ENCODE measurements around the gene SP2. TPM values are rescaled to one million over a fixed set of nuclear protein-coding genes. Genes with fewer than 3 reads are reported as not detected.
A peak's percentile ranks its signal among the peaks of the same experiment; 100 is the strongest.

SP2 gene
- total and polyA plus RNA-seq, 2 of the 13 experiments (the other 11 are each of a cell fraction or from before 2014, with no cell fraction given), result 1.4 to 4.8 TPM

DNA sequence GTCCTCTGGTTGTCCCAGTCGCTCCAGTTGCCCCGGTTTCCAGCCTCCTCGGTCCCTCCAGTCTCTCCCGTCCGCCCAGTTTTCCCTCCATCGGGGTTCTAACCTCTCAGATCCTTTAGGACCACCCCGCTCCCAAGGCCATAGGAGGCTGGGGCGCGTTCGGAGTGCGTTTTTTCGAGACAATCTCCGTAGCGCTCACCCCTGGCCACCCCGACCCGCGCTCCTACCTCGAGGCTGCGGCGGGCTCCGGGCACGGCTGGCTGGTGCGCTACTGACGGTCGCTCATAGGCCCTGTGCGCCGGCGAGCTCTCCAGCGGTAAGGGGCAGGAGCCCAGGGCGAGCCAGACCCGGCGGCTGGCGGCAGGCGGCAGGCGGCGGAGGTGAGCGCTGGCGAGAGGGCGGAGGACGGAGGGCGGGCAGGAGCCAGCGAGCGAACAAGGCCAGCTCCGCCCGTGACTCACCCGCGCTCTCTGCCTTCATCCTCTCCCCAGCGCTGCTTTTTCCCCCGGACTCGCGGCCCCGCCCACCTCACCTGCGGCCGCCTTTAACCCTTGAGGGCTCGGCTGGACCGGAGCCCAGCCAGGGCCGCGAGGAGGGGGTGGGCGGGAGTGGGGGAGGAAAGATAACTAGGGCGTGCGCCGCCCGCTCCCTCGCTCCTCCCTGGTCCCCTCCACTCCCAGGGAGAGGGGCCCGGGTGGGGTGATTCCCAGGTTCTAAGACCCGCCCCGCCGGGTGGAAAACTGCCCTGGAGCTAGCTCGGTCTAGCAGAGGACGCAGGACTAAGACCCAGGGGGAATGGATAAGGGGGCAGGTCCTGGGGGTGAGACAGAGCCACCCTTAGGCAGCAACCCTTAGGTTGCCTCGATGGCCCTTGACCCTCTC is 45.1 kb upstream of the SP2 start, which contains the start of gene SP6 (continued):
- TF ChIP-seq ZNF562 (CRISPR knock-in tag; IDR thresholded peaks at IDR 0.05; ENCODE audit: borderline replicate concordance) (no peak), ZBTB21 (CRISPR knock-in tag; IDR thresholded peaks at IDR 0.05) (no peak), MBNL3 (CRISPR knock-in tag; conservative IDR thresholded peaks at IDR 0.05) (no peak), ZNF383 (CRISPR knock-in tag; IDR thresholded peaks at IDR 0.05; ENCODE audit: borderline replicate concordance) (no peak), GABPB1 (CRISPR knock-in tag; IDR thresholded peaks at IDR 0.05) (peak; percentile 83), KLF15 (CRISPR knock-in tag; IDR thresholded peaks at IDR 0.05; ENCODE audit: borderline replicate concordance) (no peak), NFATC3 (CRISPR knock-in tag; IDR thresholded peaks at IDR 0.05) (no peak), THYN1 (CRISPR knock-in tag; IDR thresholded peaks at IDR 0.05; ENCODE audit: borderline replicate concordance, low read depth) (no peak), CEBPZ (IDR thresholded peaks at IDR 0.05; ENCODE audit: low read length) (no peak), SRSF4 (IDR thresholded peaks at IDR 0.05; ENCODE audit: low read depth, low read length, poor library complexity, severe bottlenecking) (no peak), SAP130 (CRISPR knock-in tag; IDR thresholded peaks at IDR 0.05; ENCODE audit: low read depth) (peak; percentile 69), MED13 (CRISPR knock-in tag; IDR thresholded peaks at IDR 0.05) (no peak), POLR2G (IDR thresholded peaks at IDR 0.05; ENCODE audit: low read depth, low read length) (peak; percentile 44; the same call in 1 of the 2 replicates), ZNF33B (CRISPR knock-in tag; IDR thresholded peaks at IDR 0.05) (no peak; the same call in 1 of the 2 replicates), ZNF883 (CRISPR knock-in tag; IDR thresholded peaks at IDR 0.05; ENCODE audit: not compliant biosample characterization) (peak; percentile 41), ZNF205 (CRISPR knock-in tag; IDR thresholded peaks at IDR 0.05) (0 out of 2 replicates have a peak, but pooled peaks have one; percentile 25), TGIF2 (CRISPR knock-in tag; IDR thresholded peaks at IDR 0.05) (peak; percentile 42; the same call in 1 of the 2 replicates), TBP (CRISPR knock-in tag; IDR thresholded peaks at IDR 0.05) (no peak), HMG20A (CRISPR knock-in tag; IDR thresholded peaks at IDR 0.05; ENCODE audit: borderline replicate concordance) (no peak; the same call in 1 of the 2 replicates), HMGA1 (CRISPR knock-in tag; conservative IDR thresholded peaks at IDR 0.05) (no peak), ZNF10 (CRISPR knock-in tag; IDR thresholded peaks at IDR 0.05; ENCODE audit: borderline replicate concordance, low read depth) (no peak), BCL6 (CRISPR knock-in tag; IDR thresholded peaks at IDR 0.05) (peak; percentile 34; the same call in 1 of the 2 replicates)
- TF ChIP-seq, protein P1, sequence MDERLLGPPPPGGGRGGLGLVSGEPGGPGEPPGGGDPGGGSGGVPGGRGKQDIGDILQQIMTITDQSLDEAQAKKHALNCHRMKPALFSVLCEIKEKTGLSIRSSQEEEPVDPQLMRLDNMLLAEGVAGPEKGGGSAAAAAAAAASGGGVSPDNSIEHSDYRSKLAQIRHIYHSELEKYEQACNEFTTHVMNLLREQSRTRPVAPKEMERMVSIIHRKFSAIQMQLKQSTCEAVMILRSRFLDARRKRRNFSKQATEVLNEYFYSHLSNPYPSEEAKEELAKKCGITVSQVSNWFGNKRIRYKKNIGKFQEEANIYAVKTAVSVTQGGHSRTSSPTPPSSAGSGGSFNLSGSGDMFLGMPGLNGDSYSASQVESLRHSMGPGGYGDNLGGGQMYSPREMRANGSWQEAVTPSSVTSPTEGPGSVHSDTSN (CRISPR knock-in tag; IDR thresholded peaks at IDR 0.05), result no peak
- TF ChIP-seq, protein P2, sequence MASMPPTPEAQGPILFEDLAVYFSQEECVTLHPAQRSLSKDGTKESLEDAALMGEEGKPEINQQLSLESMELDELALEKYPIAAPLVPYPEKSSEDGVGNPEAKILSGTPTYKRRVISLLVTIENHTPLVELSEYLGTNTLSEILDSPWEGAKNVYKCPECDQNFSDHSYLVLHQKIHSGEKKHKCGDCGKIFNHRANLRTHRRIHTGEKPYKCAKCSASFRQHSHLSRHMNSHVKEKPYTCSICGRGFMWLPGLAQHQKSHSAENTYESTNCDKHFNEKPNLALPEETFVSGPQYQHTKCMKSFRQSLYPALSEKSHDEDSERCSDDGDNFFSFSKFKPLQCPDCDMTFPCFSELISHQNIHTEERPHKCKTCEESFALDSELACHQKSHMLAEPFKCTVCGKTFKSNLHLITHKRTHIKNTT (CRISPR knock-in tag; IDR thresholded peaks at IDR 0.05), result no peak

Data from HepG2 (cell line).